OCI-LY3 (cell line): ENCODE results near the gene CCDC158.

Experiments
- EZH2phosphoT487 ChIP-seq: fragments of 200-600 bp; shearing (Covaris generic); IDR thresholded peaks from 2 replicates; pipeline ENCODE4 v1.6.1; 2018; ENCODE audit warnings: antibody characterized with exemption, mixed run types, low read depth
- TF ChIP-seq, protein P1 (sequence below): fragments of 200-600, 300-600 bp; sonication (generic); IDR thresholded peaks from 2 replicates; pipeline ENCODE4 v1.5.1; 2014; ENCODE audit warnings: antibody characterized with exemption, low read length, low read depth

DNA sequence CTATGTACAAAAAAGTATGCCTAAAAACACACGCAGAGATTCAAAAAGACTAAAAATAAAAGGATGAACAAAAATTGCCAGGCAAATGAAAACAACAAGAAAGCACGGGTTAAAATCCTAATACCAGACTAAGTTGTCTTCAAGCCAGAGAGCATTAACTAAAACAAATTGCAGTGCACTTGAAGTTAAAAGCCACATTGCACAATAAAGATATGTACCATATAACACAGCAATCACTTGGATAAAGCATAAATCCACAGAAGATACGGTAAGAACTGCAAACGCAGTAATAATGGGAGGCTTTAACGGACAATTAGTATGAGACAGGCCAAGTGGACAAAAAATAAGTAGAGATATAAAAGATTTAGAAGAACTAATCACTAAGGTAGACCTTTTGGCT is 14.9 kb downstream of the CCDC158 start:
- TF ChIP-seq, protein P1, sequence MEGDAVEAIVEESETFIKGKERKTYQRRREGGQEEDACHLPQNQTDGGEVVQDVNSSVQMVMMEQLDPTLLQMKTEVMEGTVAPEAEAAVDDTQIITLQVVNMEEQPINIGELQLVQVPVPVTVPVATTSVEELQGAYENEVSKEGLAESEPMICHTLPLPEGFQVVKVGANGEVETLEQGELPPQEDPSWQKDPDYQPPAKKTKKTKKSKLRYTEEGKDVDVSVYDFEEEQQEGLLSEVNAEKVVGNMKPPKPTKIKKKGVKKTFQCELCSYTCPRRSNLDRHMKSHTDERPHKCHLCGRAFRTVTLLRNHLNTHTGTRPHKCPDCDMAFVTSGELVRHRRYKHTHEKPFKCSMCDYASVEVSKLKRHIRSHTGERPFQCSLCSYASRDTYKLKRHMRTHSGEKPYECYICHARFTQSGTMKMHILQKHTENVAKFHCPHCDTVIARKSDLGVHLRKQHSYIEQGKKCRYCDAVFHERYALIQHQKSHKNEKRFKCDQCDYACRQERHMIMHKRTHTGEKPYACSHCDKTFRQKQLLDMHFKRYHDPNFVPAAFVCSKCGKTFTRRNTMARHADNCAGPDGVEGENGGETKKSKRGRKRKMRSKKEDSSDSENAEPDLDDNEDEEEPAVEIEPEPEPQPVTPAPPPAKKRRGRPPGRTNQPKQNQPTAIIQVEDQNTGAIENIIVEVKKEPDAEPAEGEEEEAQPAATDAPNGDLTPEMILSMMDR: no peak
- no peak for TF ChIP-seq EZH2phosphoT487
